GM19468 (cell line): ENCODE data around the gene MTHFD2L.
"Not testable (repeated sequence)": the region's sequence is repeated elsewhere in the genome, so short reads cannot be mapped to it uniquely, and the experiment has no call there.

Experiments
- ATAC-seq: cut with Tn5 transposase; IDR thresholded peaks from one replicate; pipeline ENCODE4 v1.9.1; 2021; ENCODE audit warnings: mild to moderate bottlenecking, moderate library complexity, moderate number of reproducible peaks; ENCODE audit not compliant: unreplicated experiment; ENCODE audit errors: extremely low read depth

The MTHFD2L gene

GRCh38 chr4:74178798-74179197 is 20.9 kb downstream of the MTHFD2L start:
- no peak for ATAC-seq

GRCh38 chr4:74181219-74181618 is 23.3 kb downstream of the MTHFD2L start:
- no peak for ATAC-seq

GRCh38 chr4:74188912-74189311 is 31.0 kb downstream of the MTHFD2L start:
- ATAC-seq: no peak

GRCh38 chr4:74189331-74190043 is 31.6 kb downstream of the MTHFD2L start:
- no peak for ATAC-seq

- ATAC-seq: no peak
These were observed 32.4 kb downstream of the MTHFD2L start for GRCh38 chr4:74190332-74190731.

GRCh38 chr4:74190919-74191397 is 33.0 kb downstream of the MTHFD2L start:
- ATAC-seq: no peak

- ATAC-seq: no peak
These were observed 39.2 kb downstream of the MTHFD2L start for GRCh38 chr4:74197080-74197479.

GRCh38 chr4:74202062-74202586 is 44.2 kb downstream of the MTHFD2L start:
- no peak for ATAC-seq

GRCh38 chr4:74203467-74203866 is 45.5 kb downstream of the MTHFD2L start:
- no peak for ATAC-seq

GRCh38 chr4:74205046-74205445 is 47.1 kb downstream of the MTHFD2L start:
- ATAC-seq: no peak

GRCh38 chr4:74205559-74205958 is 47.6 kb downstream of the MTHFD2L start:
- no peak for ATAC-seq

- peak; percentile 27 for ATAC-seq
These were observed 48.3 kb downstream of the MTHFD2L start for GRCh38 chr4:74206088-74206825.

GRCh38 chr4:74214457-74215159 is 56.7 kb downstream of the MTHFD2L start:
- ATAC-seq: not testable (repeated sequence)

GRCh38 chr4:74215236-74215635 is 57.3 kb downstream of the MTHFD2L start:
- not testable (repeated sequence) for ATAC-seq

- ATAC-seq: no peak
These were observed 59.4 kb downstream of the MTHFD2L start for GRCh38 chr4:74217365-74217764.

- no peak for ATAC-seq
These were observed 60.3 kb downstream of the MTHFD2L start for GRCh38 chr4:74218201-74218600.

GRCh38 chr4:74219240-74219639 is 61.3 kb downstream of the MTHFD2L start:
- no peak for ATAC-seq

- ATAC-seq: no peak
These were observed 65.2 kb downstream of the MTHFD2L start for GRCh38 chr4:74223098-74223497.

GRCh38 chr4:74223801-74224200 is 65.9 kb downstream of the MTHFD2L start:
- ATAC-seq: no peak
